GM23338 (cell line): ENCODE data around the gene SLC9A8. TPM values are rescaled to one million over a fixed set of nuclear protein-coding genes. Genes with fewer than 3 reads are reported as not detected.
A peak's percentile ranks its signal among the peaks of the same experiment; 100 is the strongest.

Experiments
- ATAC-seq: fragments of 200-7000 bp; cut with Tn5 transposase; 3 replicates; pipeline ENCODE4 v1.9.1; 2020
- DNase-seq: peaks from one replicate; pipeline ENCODE4 v3.0.0-alpha.2; 2015; ENCODE audit warnings: low spot score
- H2AFZ ChIP-seq: fragments of 200-600 bp; sonication (generic); 2 replicates; pipeline ENCODE4 v1.8.0; 2016; ENCODE audit warnings: antibody characterized with exemption, mild to moderate bottlenecking, moderate library complexity
- H3F3A ChIP-seq: fragments of 200-600 bp; sonication (generic); replicated peaks from 2 replicates; pipeline ENCODE4 v1.8.0; 2017; ENCODE audit warnings: antibody characterized with exemption, mixed run types, low read depth
- H3K27ac ChIP-seq: fragments of 200-600 bp; sonication (generic); 2 replicates; pipeline ENCODE4 v1.6.1; 2016; ENCODE audit warnings: low read depth
- H3K27me3 ChIP-seq: fragments of 200-600 bp; sonication (generic); 2 replicates; pipeline ENCODE4 v1.8.0; 2016; ENCODE audit warnings: mild to moderate bottlenecking, mixed run types, moderate library complexity; ENCODE audit not compliant: insufficient read depth
- H3K36me3 ChIP-seq: fragments of 200-600 bp; sonication (generic); 2 replicates; pipeline ENCODE4 v1.8.0; 2016; ENCODE audit warnings: mild to moderate bottlenecking; ENCODE audit not compliant: insufficient read depth
- H3K4me1 ChIP-seq: fragments of 200-600 bp; sonication (generic); 2 replicates; pipeline ENCODE4 v1.8.0; 2016; ENCODE audit warnings: mild to moderate bottlenecking, moderate library complexity; ENCODE audit not compliant: insufficient read depth
- H3K4me2 ChIP-seq: fragments of 200-600 bp; sonication (generic); 2 replicates; pipeline ENCODE4 v1.7.1; 2017; ENCODE audit warnings: mixed run types
- H3K4me3 ChIP-seq: fragments of 200-600 bp; sonication (generic); 2 replicates; pipeline ENCODE4 v1.6.1; 2016; ENCODE audit warnings: mixed run types
- H3K79me2 ChIP-seq: fragments of 200-600 bp; sonication (generic); replicated peaks from 2 replicates; pipeline ENCODE4 v1.8.0; 2017; ENCODE audit warnings: mild to moderate bottlenecking; ENCODE audit not compliant: insufficient read depth
- H3K9me2 ChIP-seq: fragments of 200-600 bp; sonication (generic); 2 replicates; pipeline ENCODE4 v1.8.0; 2017; ENCODE audit not compliant: insufficient read depth
- H4K20me1 ChIP-seq: fragments of 200-600 bp; sonication (generic); replicated peaks from 2 replicates; pipeline ENCODE4 v1.8.0; 2017; ENCODE audit warnings: mild to moderate bottlenecking; ENCODE audit not compliant: insufficient read depth
- H3K27ac Mint-ChIP-seq: 2 replicates; pipeline ENCODE4 v1.8.0; 2020; ENCODE audit warnings: inconsistent platforms, mild to moderate bottlenecking, moderate library complexity, mixed read lengths
- H3K27me3 Mint-ChIP-seq: 3 replicates; pipeline ENCODE4 v1.8.0; 2022; ENCODE audit warnings: low read depth, mild to moderate bottlenecking, moderate library complexity, mixed read lengths, inconsistent platforms; ENCODE audit not compliant: insufficient read depth, poor library complexity
- H3K36me3 Mint-ChIP-seq: 3 replicates; pipeline ENCODE4 v1.8.0; 2021; ENCODE audit warnings: low read depth, mild to moderate bottlenecking, inconsistent platforms, moderate library complexity, mixed read lengths
- H3K4me1 Mint-ChIP-seq: 3 replicates; pipeline ENCODE4 v1.8.0; 2020; ENCODE audit warnings: mild to moderate bottlenecking, inconsistent platforms, mixed read lengths
- H3K4me3 Mint-ChIP-seq: 3 replicates; pipeline ENCODE4 v1.8.0; 2021; ENCODE audit warnings: moderate library complexity, mild to moderate bottlenecking, inconsistent platforms, mixed read lengths
- H3K9me3 Mint-ChIP-seq: 3 replicates; pipeline ENCODE4 v1.8.0; 2020; ENCODE audit warnings: moderate library complexity, mild to moderate bottlenecking, inconsistent platforms, mixed read lengths
- CREB1 ChIP-seq: fragments of 250-450 bp; sonication (Bioruptor Pico); IDR thresholded peaks from 2 replicates; pipeline ENCODE4 v1.5.0; 2020; ENCODE audit warnings: low read depth, mild to moderate bottlenecking, moderate library complexity
- EZH2 ChIP-seq: fragments of 200-600 bp; sonication (generic); IDR thresholded peaks from one replicate; pipeline ENCODE4 v1.8.0; 2017; ENCODE audit warnings: antibody characterized with exemption, mild to moderate bottlenecking, low read depth; ENCODE audit not compliant: unreplicated experiment
- EZH2phosphoT487 ChIP-seq: fragments of 200-600 bp; sonication (generic); IDR thresholded peaks from one replicate; pipeline ENCODE4 v1.8.1; 2018; ENCODE audit warnings: antibody characterized with exemption; ENCODE audit not compliant: unreplicated experiment
- JUNB ChIP-seq: IDR thresholded peaks from one replicate; pipeline ENCODE4 v1.6.1; 2016; ENCODE audit warnings: antibody characterized with exemption; ENCODE audit not compliant: unreplicated experiment
- NANOG ChIP-seq: IDR thresholded peaks from 2 replicates; pipeline ENCODE4 v1.6.1; 2016; ENCODE audit warnings: antibody characterized with exemption, borderline replicate concordance
- POLR2AphosphoS5 ChIP-seq: IDR thresholded peaks from 2 replicates; pipeline ENCODE4 v1.6.1; 2016; ENCODE audit warnings: antibody characterized with exemption, low read depth
- REST ChIP-seq: IDR thresholded peaks from one replicate; pipeline ENCODE4 v1.6.1; 2018; ENCODE audit warnings: antibody characterized with exemption; ENCODE audit not compliant: unreplicated experiment
- STAT1 ChIP-seq: IDR thresholded peaks from one replicate; pipeline ENCODE4 v1.6.1; 2016; ENCODE audit warnings: antibody characterized with exemption; ENCODE audit not compliant: unreplicated experiment
- ZNF114 ChIP-seq: fragments of 250-450 bp; sonication (Bioruptor Pico); IDR thresholded peaks from 2 replicates; pipeline ENCODE4 v1.5.0; 2020; ENCODE audit warnings: mild to moderate bottlenecking, moderate library complexity
- ZNF331 ChIP-seq: fragments of 250-450 bp; sonication (Bioruptor Pico); IDR thresholded peaks from 2 replicates; pipeline ENCODE4 v1.5.0; 2020; ENCODE audit warnings: low read depth, mild to moderate bottlenecking, moderate library complexity
- polyA plus RNA-seq: library from polyadenylated mRNA; unstranded; fragments of >200 nt; fragmentation: Nextera tagmentation; extraction: Ambion mirVana; gene quantifications from 2 replicates; pipeline ENCODE4 v1.2.1, GENCODE V29; 2016
- total RNA-seq: library from RNA; depleted of rRNA; stranded (reverse); fragments of >200 nt; shearing (Covaris generic); gene quantifications from 2 replicates; pipeline ENCODE4 v1.2.3, GENCODE V29; 2014
- TF ChIP-seq, protein P1 (sequence below): fragments of 250-450 bp; sonication (Bioruptor Pico); IDR thresholded peaks from 2 replicates; pipeline ENCODE4 v1.5.0; 2020; ENCODE audit warnings: mild to moderate bottlenecking, moderate library complexity
- TF ChIP-seq, protein P2 (sequence below), 2 experiments: fragments of 200-600 bp in 1 of 2; sonication (generic) in 1 of 2; conservative IDR thresholded peaks; 2 replicates each; pipeline versions ENCODE4 v1.5.1 to v1.6.1; 2016 to 2017; ENCODE audit warnings: antibody characterized with exemption in 2 of 2, low read depth in 2 of 2, mild to moderate bottlenecking in 2 of 2, moderate library complexity in 1 of 2
- TF ChIP-seq, protein P3 (sequence below): IDR thresholded peaks from 2 replicates; pipeline ENCODE4 v1.6.1; 2016; ENCODE audit warnings: antibody characterized with exemption

Gene SLC9A8
- total and polyA plus RNA-seq, 2 experiments from 2014 or later = 2.6 to 6.4 TPM

GRCh38 chr20:49868538-49868937 is 55.9 kb downstream of the SLC9A8 start:
- no peak overlapping the region for H2AFZ ChIP-seq
- no peaks in the 10 kb centered on the region; the same call in 2 of the 3 replicates for H3K9me3 Mint-ChIP-seq
- H3K4me3 Mint-ChIP-seq = no peak overlapping the region
- ATAC-seq (no peak), DNase-seq (no peak)
- H3F3A ChIP-seq = peaks cover 3% of the 10 kb centered on the region; the same call in 1 of the 2 replicates
- H3K36me3 ChIP-seq = no peaks in the 10 kb centered on the region
- H3K27ac ChIP-seq = no peak overlapping the region
- no peaks in the 10 kb centered on the region for H4K20me1 ChIP-seq
- no peak overlapping the region for H3K4me2 ChIP-seq
- peaks cover 7% of the 10 kb centered on the region for H3K4me1 ChIP-seq
- peaks cover 12% of the 10 kb centered on the region for H3K4me1 Mint-ChIP-seq
- H3K27me3 Mint-ChIP-seq = peaks cover 1% of the 10 kb centered on the region
- H3K9me2 ChIP-seq = no peaks in the 10 kb centered on the region
- TF ChIP-seq, protein P1, sequence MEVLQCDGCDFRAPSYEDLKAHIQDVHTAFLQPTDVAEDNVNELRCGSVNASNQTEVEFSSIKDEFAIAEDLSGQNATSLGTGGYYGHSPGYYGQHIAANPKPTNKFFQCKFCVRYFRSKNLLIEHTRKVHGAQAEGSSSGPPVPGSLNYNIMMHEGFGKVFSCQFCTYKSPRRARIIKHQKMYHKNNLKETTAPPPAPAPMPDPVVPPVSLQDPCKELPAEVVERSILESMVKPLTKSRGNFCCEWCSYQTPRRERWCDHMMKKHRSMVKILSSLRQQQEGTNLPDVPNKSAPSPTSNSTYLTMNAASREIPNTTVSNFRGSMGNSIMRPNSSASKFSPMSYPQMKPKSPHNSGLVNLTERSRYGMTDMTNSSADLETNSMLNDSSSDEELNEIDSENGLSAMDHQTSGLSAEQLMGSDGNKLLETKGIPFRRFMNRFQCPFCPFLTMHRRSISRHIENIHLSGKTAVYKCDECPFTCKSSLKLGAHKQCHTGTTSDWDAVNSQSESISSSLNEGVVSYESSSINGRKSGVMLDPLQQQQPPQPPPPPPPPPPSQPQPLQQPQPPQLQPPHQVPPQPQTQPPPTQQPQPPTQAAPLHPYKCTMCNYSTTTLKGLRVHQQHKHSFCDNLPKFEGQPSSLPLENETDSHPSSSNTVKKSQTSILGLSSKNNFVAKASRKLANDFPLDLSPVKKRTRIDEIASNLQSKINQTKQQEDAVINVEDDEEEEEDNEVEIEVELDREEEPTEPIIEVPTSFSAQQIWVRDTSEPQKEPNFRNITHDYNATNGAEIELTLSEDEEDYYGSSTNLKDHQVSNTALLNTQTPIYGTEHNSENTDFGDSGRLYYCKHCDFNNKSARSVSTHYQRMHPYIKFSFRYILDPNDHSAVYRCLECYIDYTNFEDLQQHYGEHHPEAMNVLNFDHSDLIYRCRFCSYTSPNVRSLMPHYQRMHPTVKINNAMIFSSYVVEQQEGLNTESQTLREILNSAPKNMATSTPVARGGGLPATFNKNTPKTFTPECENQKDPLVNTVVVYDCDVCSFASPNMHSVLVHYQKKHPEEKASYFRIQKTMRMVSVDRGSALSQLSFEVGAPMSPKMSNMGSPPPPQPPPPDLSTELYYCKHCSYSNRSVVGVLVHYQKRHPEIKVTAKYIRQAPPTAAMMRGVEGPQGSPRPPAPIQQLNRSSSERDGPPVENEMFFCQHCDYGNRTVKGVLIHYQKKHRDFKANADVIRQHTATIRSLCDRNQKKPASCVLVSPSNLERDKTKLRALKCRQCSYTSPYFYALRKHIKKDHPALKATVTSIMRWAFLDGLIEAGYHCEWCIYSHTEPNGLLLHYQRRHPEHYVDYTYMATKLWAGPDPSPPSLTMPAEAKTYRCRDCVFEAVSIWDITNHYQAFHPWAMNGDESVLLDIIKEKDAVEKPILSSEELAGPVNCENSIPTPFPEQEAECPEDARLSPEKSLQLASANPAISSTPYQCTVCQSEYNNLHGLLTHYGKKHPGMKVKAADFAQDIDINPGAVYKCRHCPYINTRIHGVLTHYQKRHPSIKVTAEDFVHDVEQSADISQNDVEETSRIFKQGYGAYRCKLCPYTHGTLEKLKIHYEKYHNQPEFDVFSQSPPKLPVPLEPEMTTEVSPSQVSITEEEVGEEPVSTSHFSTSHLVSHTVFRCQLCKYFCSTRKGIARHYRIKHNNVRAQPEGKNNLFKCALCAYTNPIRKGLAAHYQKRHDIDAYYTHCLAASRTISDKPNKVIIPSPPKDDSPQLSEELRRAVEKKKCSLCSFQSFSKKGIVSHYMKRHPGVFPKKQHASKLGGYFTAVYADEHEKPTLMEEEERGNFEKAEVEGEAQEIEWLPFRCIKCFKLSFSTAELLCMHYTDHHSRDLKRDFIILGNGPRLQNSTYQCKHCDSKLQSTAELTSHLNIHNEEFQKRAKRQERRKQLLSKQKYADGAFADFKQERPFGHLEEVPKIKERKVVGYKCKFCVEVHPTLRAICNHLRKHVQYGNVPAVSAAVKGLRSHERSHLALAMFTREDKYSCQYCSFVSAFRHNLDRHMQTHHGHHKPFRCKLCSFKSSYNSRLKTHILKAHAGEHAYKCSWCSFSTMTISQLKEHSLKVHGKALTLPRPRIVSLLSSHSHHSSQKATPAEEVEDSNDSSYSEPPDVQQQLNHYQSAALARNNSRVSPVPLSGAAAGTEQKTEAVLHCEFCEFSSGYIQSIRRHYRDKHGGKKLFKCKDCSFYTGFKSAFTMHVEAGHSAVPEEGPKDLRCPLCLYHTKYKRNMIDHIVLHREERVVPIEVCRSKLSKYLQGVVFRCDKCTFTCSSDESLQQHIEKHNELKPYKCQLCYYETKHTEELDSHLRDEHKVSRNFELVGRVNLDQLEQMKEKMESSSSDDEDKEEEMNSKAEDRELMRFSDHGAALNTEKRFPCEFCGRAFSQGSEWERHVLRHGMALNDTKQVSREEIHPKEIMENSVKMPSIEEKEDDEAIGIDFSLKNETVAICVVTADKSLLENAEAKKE (CRISPR knock-in tag) = no peak
- TF ChIP-seq EZH2phosphoT487 (no peak), NANOG (no peak), CREB1 (CRISPR knock-in tag) (no peak), POLR2AphosphoS5 (no peak), REST (no peak), ZNF114 (CRISPR knock-in tag) (no peak), STAT1 (no peak), EZH2 (no peak), JUNB (no peak), ZNF331 (CRISPR knock-in tag) (no peak)
- TF ChIP-seq, protein P2, sequence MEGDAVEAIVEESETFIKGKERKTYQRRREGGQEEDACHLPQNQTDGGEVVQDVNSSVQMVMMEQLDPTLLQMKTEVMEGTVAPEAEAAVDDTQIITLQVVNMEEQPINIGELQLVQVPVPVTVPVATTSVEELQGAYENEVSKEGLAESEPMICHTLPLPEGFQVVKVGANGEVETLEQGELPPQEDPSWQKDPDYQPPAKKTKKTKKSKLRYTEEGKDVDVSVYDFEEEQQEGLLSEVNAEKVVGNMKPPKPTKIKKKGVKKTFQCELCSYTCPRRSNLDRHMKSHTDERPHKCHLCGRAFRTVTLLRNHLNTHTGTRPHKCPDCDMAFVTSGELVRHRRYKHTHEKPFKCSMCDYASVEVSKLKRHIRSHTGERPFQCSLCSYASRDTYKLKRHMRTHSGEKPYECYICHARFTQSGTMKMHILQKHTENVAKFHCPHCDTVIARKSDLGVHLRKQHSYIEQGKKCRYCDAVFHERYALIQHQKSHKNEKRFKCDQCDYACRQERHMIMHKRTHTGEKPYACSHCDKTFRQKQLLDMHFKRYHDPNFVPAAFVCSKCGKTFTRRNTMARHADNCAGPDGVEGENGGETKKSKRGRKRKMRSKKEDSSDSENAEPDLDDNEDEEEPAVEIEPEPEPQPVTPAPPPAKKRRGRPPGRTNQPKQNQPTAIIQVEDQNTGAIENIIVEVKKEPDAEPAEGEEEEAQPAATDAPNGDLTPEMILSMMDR (conservative IDR thresholded peaks at IDR 0.05; ENCODE audit: low read depth in 2 of 2) = no peak
- TF ChIP-seq, protein P3, sequence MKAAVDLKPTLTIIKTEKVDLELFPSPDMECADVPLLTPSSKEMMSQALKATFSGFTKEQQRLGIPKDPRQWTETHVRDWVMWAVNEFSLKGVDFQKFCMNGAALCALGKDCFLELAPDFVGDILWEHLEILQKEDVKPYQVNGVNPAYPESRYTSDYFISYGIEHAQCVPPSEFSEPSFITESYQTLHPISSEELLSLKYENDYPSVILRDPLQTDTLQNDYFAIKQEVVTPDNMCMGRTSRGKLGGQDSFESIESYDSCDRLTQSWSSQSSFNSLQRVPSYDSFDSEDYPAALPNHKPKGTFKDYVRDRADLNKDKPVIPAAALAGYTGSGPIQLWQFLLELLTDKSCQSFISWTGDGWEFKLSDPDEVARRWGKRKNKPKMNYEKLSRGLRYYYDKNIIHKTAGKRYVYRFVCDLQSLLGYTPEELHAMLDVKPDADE = no peak
- H3K4me3 ChIP-seq = no peak overlapping the region
- H3K27me3 ChIP-seq = no peaks in the 10 kb centered on the region
- no peaks in the 10 kb centered on the region for H3K36me3 Mint-ChIP-seq
- peak overlapping the region; percentile 31; the same call in 1 of the 2 replicates for H3K27ac Mint-ChIP-seq
- no peaks in the 10 kb centered on the region for H3K79me2 ChIP-seq
